HL-60 (cell line): ENCODE data around the gene PRR13.

Source experiments
- DNase-seq, 2 experiments: peaks; one replicate each; pipeline ENCODE4 v3.0.0-alpha.2; 2010 to 2020; ENCODE audit warnings: low read depth in 1 of 2, low spot score in 1 of 2
- H3K27ac ChIP-seq: fragments of 250-450 bp; sonication (Bioruptor Pico); replicated peaks from 2 replicates; pipeline ENCODE4 v1.5.1; 2020; ENCODE audit warnings: mild to moderate bottlenecking, moderate library complexity
- H3K27me3 ChIP-seq: fragments of 250-450 bp; sonication (Bioruptor Pico); 2 replicates; pipeline ENCODE4 v1.5.1; 2021; ENCODE audit warnings: mild to moderate bottlenecking, moderate library complexity; ENCODE audit not compliant: insufficient read depth, poor library complexity, severe bottlenecking
- H3K4me3 ChIP-seq: replicated peaks from 2 replicates; pipeline ENCODE4 v1.5.1; 2011; ENCODE audit warnings: mild to moderate bottlenecking, control low read depth, low read length; ENCODE audit not compliant: insufficient read depth
- CTCF ChIP-seq: IDR thresholded peaks from one replicate; pipeline ENCODE4 v1.5.1; 2011; ENCODE audit warnings: low read length, control low read depth, inconsistent platforms; ENCODE audit not compliant: insufficient read depth
- GABPA ChIP-seq: IDR thresholded peaks from 2 replicates; pipeline ENCODE4 v1.6.1; 2012; ENCODE audit warnings: low read depth
- POLR2AphosphoS5 ChIP-seq: IDR thresholded peaks from 2 replicates; pipeline ENCODE4 v1.6.1; 2012; ENCODE audit warnings: low read depth
- REST ChIP-seq: IDR thresholded peaks from 2 replicates; pipeline ENCODE4 v1.6.1; 2012; ENCODE audit warnings: low read depth; ENCODE audit not compliant: insufficient replicate concordance
- SPI1 ChIP-seq: IDR thresholded peaks from 2 replicates; pipeline ENCODE4 v1.6.1; 2012; ENCODE audit warnings: low read depth, mild to moderate bottlenecking, borderline replicate concordance

Gene PRR13

DNA sequence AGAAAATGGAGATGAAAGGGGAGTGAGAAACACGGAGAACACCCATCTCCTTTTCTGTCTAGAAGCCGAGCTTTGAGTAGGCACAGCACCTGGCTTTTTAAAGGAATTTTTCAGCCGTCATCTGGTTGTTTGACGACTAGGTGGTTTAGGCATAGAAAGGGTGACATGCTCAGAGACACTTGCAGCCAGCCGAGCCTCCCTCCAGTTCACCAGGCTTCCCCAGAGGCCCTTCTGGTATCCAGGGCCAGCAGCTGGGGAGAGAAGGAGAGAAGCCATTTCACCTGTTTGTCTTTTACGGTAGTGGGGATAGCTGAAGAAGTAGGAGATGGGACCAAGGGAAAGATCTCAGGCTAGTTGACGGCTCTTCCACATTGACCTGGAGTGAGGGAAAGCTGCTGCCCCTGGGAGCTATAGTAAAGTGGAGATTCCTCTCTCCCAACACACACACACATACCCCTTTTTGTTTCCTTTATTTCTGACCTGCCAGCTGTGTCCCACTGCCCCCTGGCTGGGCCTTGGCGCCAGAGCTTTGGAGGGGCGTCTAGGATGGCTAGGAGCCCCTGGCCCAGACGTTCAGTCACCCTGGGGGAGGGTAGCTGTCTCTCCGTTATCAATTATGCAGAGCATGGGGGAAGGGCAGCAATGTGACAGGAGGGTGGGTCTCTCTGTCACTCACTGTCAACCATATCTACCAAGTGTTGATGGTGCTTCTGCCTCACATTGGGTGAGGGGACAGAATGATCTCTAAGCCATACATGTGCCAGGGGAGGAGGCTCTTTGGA lies 52.3 kb downstream of the PRR13 start:
- H3K4me3 ChIP-seq: no peak overlapping the region
- TF ChIP-seq REST: no peak
- no peak for TF ChIP-seq POLR2AphosphoS5
- no peak for TF ChIP-seq CTCF
- no peak for TF ChIP-seq GABPA
- TF ChIP-seq SPI1: no peak
- no peak overlapping the region for H3K27ac ChIP-seq
- no peaks in the 10 kb centered on the region for H3K27me3 ChIP-seq
- DNase-seq: no peak
